Left ventricle myocardium inferior (tissue), 1 donor: ENCODE results near the gene C4A. TPM values are rescaled to one million over a fixed set of nuclear protein-coding genes. Genes with fewer than 3 reads are reported as not detected.
"Not testable (repeated sequence)": the region's sequence is repeated elsewhere in the genome, so short reads cannot be mapped to it uniquely, and the experiment has no call there.

Experiments used
- DNase-seq: peaks from one replicate; pipeline ENCODE4 v3.0.0-alpha.2; 2020
- H3K27ac ChIP-seq: fragments of 200-600 bp; replicated peaks from 2 replicates; pipeline ENCODE4 v1.8.0; 2021
- H3K27me3 ChIP-seq: fragments of 200-600 bp; 2 replicates; pipeline ENCODE4 v1.8.0; 2021; ENCODE audit warnings: low read depth
- H3K36me3 ChIP-seq: fragments of 200-600 bp; 2 replicates; pipeline ENCODE4 v1.8.0; 2021
- H3K4me1 ChIP-seq: fragments of 200-600 bp; 2 replicates; pipeline ENCODE4 v1.8.0; 2021
- H3K4me3 ChIP-seq: fragments of 200-600 bp; 2 replicates; pipeline ENCODE4 v1.8.0; 2021; ENCODE audit warnings: mild to moderate bottlenecking, moderate library complexity
- H3K9me3 ChIP-seq: fragments of 200-600 bp; replicated peaks from 2 replicates; pipeline ENCODE4 v1.8.0; 2021
- intact Hi-C: fragments of 100-400 bp; cut with micrococcal nuclease; formaldehyde crosslinking; loops from one replicate; pipeline ENCODE4 v1.11.0; 2022
- total RNA-seq: library from RNA; stranded (reverse); fragmentation: NEBNext Ultra II Directional; extraction: Animal tissue kit (Norgen Biotek cat#: 25700); gene quantifications from one replicate; pipeline ENCODE4 v1.2.1, GENCODE V29; 2021
- donor health status: DM: no; HTN: yes; CAD: no; lungs with severe emphysema.

The C4A gene
- total RNA-seq, 1 donor from 2014 or later: 76.2 TPM

- H3K27ac ChIP-seq, H3K4me3 ChIP-seq, H3K9me3 ChIP-seq, H3K27me3 ChIP-seq, H3K4me1 ChIP-seq, intact Hi-C loops, H3K36me3 ChIP-seq: not testable (repeated sequence)
- DNase-seq: peak; percentile 12
Measured at GRCh38 chr6:32005538-32005880, 23.7 kb downstream of the C4A start.

- intact Hi-C loops, H3K27me3 ChIP-seq, H3K9me3 ChIP-seq, H3K4me3 ChIP-seq, H3K4me1 ChIP-seq, H3K27ac ChIP-seq, H3K36me3 ChIP-seq: not testable (repeated sequence)
- peak; percentile 2 for DNase-seq
Measured at GRCh38 chr6:32005991-32006529, 24.2 kb downstream of the C4A start.

GRCh38 chr6:32007086-32007485, 25.2 kb downstream of the C4A start:
- H3K4me1 ChIP-seq, H3K27ac ChIP-seq, H3K36me3 ChIP-seq, H3K27me3 ChIP-seq, H3K4me3 ChIP-seq, intact Hi-C loops, H3K9me3 ChIP-seq, DNase-seq: not testable (repeated sequence)

DNA sequence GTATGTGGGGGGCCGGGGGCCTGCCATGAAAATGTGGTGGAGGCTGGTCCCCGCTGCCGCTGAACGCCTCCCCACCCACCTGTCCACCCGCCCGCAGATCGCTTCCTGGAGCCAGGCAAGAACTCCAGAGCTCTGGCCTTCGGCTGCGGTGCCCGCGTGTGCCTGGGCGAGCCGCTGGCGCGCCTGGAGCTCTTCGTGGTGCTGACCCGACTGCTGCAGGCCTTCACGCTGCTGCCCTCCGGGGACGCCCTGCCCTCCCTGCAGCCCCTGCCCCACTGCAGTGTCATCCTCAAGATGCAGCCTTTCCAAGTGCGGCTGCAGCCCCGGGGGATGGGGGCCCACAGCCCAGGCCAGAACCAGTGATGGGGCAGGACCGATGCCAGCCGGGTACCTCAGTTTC, 26.2 kb downstream of the C4A start:
- H3K9me3 ChIP-seq: not testable (repeated sequence)

GRCh38 chr6:32008616-32009015, 26.8 kb downstream of the C4A start:
- intact Hi-C loops, H3K4me1 ChIP-seq, H3K27me3 ChIP-seq, H3K27ac ChIP-seq, H3K36me3 ChIP-seq, H3K4me3 ChIP-seq, H3K9me3 ChIP-seq: not testable (repeated sequence)
- DNase-seq: peak; percentile 4

More for the DNA sequence above, 26.2 kb downstream of the C4A start:
- DNase-seq: peak; percentile 5
- H3K27ac ChIP-seq, intact Hi-C loops, H3K4me1 ChIP-seq, H3K27me3 ChIP-seq, H3K36me3 ChIP-seq, H3K4me3 ChIP-seq: not testable (repeated sequence)

- H3K27ac ChIP-seq, H3K4me1 ChIP-seq, H3K27me3 ChIP-seq, H3K9me3 ChIP-seq, H3K36me3 ChIP-seq, intact Hi-C loops, H3K4me3 ChIP-seq: not testable (repeated sequence)
- DNase-seq: peak; percentile 2
Measured at GRCh38 chr6:32009537-32009936, 27.7 kb downstream of the C4A start.

DNA sequence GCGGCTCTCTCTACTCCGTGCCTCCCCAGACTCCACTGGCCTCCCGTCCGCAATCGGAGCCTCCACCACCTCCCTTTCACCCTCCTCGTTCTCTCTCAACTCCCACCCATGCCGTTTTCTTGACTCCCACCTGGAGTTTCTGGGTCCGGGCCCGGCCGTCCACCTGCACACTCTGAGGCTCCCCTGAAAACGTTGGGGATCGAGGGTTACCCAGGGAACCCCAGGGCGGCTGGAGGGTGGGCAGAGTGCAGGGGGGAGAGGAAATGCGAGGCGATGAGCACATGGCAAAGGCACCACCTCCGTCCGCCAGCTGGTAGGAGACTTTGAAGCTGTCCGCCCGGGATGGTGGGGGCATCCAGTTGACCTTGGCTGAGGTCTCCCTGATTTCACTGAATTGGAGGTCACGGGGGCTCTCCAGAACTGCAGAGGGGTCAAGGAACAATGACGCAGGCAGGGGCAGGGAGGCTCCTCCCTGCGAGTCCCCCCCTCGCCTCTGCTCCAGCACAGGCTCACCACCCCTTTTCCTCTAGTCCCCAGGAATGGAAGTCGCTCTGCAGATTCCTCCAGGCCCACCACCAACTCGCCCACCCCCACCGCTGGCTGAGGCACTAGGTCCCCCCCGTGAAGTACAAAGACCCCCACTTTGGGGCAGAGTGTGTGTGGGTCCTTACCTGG, 29.1 kb downstream of the C4A start:
- DNase-seq, H3K36me3 ChIP-seq, H3K27me3 ChIP-seq, H3K27ac ChIP-seq, intact Hi-C loops, H3K4me3 ChIP-seq, H3K9me3 ChIP-seq, H3K4me1 ChIP-seq: not testable (repeated sequence)

- H3K9me3 ChIP-seq, intact Hi-C loops, H3K36me3 ChIP-seq, H3K4me1 ChIP-seq, H3K27me3 ChIP-seq, H3K27ac ChIP-seq, H3K4me3 ChIP-seq: not testable (repeated sequence)
- peak; percentile 12 for DNase-seq
Measured at GRCh38 chr6:32012941-32013617, 31.2 kb downstream of the C4A start.

DNA sequence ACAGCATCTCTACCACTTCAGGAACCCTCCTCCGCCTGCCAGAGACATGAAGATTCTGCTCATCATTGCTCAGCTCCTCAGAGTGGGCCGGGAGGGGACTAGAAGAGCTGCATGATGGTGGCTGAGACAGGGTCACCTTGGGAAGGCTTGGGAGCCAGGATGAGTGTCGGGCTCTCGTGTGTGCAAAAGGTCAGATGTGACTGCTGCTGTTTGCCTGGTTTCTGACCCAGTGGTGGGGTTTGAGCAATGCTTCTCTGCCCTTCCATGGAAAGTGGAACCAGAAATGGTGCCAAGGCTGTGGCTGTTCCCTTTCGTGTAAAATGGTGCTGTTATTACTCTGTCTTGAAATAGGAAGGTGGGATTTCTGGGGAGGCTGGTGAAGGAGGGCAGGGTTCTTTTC, 31.9 kb downstream of the C4A start:
- H3K27ac ChIP-seq, DNase-seq, intact Hi-C loops, H3K9me3 ChIP-seq, H3K36me3 ChIP-seq, H3K27me3 ChIP-seq, H3K4me1 ChIP-seq, H3K4me3 ChIP-seq: not testable (repeated sequence)

DNA sequence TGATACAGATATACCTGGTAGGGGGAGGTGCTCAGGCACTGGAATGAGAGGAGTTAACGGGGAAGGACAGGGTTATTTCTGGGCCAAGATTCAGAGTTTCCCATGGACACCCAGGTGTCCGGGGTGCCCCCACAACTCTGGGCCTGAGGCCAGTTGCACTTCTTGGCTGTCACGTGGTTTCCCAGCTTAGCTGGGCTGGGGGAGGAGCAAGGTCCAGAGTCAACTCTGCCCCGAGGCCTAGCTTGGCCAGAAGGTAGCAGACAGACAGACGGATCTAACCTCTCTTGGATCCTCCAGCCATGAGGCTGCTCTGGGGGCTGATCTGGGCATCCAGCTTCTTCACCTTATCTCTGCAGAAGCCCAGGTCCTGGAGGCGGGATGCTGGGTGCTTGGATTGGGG, 32.7 kb downstream of the C4A start, which contains the start of gene C4B:
Gene C4B (plus strand): TSS at position 249 of the 400 bp plus-strand sequence. CDS start 51 bp downstream, at position 300.
- H3K9me3 ChIP-seq, DNase-seq, H3K27me3 ChIP-seq, intact Hi-C loops, H3K36me3 ChIP-seq, H3K4me3 ChIP-seq, H3K27ac ChIP-seq, H3K4me1 ChIP-seq: not testable (repeated sequence)

GRCh38 chr6:32022100-32022499, 40.2 kb downstream of the C4A start:
- H3K4me3 ChIP-seq, H3K27ac ChIP-seq, H3K9me3 ChIP-seq, H3K27me3 ChIP-seq, H3K4me1 ChIP-seq, DNase-seq, intact Hi-C loops, H3K36me3 ChIP-seq: not testable (repeated sequence)

GRCh38 chr6:32028631-32029030, 46.8 kb downstream of the C4A start:
- H3K4me1 ChIP-seq, H3K27ac ChIP-seq, intact Hi-C loops, H3K9me3 ChIP-seq, H3K4me3 ChIP-seq, DNase-seq, H3K27me3 ChIP-seq, H3K36me3 ChIP-seq: not testable (repeated sequence)

DNA sequence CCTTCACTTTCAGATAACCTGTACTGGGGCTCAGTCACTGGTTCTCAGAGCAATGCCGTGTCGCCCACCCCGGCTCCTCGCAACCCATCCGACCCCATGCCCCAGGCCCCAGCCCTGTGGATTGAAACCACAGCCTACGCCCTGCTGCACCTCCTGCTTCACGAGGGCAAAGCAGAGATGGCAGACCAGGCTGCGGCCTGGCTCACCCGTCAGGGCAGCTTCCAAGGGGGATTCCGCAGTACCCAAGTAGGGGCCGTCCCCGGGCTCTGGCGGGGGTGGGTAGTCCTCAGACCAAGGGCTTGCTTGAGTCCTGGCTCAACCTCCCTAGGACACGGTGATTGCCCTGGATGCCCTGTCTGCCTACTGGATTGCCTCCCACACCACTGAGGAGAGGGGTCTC, 47.7 kb downstream of the C4A start:
- H3K9me3 ChIP-seq, H3K4me3 ChIP-seq, intact Hi-C loops, H3K4me1 ChIP-seq, H3K27ac ChIP-seq, H3K36me3 ChIP-seq, H3K27me3 ChIP-seq: not testable (repeated sequence)
- DNase-seq: peak; percentile 4

DNA sequence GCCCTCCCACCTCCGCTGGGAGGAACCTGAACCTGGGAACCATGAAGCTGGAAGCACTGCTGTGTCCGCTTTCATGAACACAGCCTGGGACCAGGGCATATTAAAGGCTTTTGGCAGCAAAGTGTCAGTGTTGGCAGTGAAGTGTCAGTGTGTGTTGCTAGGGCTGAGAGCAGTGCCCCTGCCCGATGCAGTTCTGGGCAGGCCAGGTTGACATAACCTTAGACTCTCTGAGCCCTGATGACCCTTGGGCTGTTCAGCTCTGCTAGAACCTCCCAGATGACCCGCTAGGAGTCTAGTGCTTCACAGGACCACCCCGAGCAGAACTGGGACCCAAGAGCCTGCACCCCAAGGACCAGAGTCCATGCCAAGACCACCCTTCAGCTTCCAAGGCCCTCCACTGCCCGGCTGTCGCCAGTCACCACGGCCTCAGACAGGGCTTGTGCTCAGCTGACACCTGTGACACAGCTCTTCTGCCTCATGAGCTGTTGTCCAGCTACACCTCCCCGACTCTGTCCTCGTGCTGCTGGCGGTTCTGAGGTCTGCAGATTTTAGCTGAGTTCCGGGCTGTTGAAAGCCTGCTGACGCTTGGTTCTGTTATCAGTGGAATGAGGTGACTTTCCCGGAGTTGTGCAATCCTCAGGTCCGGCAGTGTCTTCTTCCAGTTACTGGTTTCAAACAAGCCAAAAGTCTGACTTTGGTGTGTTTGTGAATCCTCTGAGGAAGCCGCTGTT, 53.6 kb downstream of the C4A start:
- H3K27ac ChIP-seq, H3K27me3 ChIP-seq, H3K4me3 ChIP-seq, DNase-seq, H3K36me3 ChIP-seq, intact Hi-C loops, H3K9me3 ChIP-seq, H3K4me1 ChIP-seq: not testable (repeated sequence)
